A549 (cell line): ENCODE data around the gene ATRX. TPM values are rescaled to one million over a fixed set of nuclear protein-coding genes. Genes with fewer than 3 reads are reported as not detected.

ENCODE experiments used
- ATAC-seq, 2 experiments: fragments of 200-7000 bp in 1 of 2; fragments of >200 bp in 1 of 2; cut with Nextera tagmentation in 1 of 2; cut with Tn5 transposase in 1 of 2; 3 replicates each; pipeline versions ENCODE4 v1.8.0 to v1.9.1; 2018 to 2020; ENCODE audit warnings: mild to moderate bottlenecking in 1 of 2, moderate library complexity in 1 of 2
- CTCF ChIA-PET: fragments of 300-600 bp; sonication (Branson Sonifier 250); formaldehyde crosslinking; extraction: SDS; loops from one replicate; lab custom pipeline; 2021; ENCODE audit warnings: antibody characterized with exemption, inconsistent platforms; lab: Yijun Ruan, JAX
- POLR2A ChIA-PET: fragments of 350-600 bp; formaldehyde crosslinking; extraction: SDS; loops from one replicate; lab custom pipeline; 2021; ENCODE audit warnings: antibody characterized with exemption, inconsistent platforms; lab: Yijun Ruan, JAX
- DNase-seq, 2 experiments: peaks; one replicate each; pipeline versions ENCODE4 v3.0.0 to v3.0.0-alpha.2; 2011 to 2016; ENCODE audit warnings: low read depth in 1 of 2, low spot score in 1 of 2
- FAIRE-seq: peaks from 2 replicates; lab custom pipeline; 2011; peaks lifted over from hg19 to GRCh38; lab: Jason Lieb, UNC
- H3K27ac ChIP-seq, 2 experiments: fragments of >200 bp; sonication (Bioruptor Twin); formaldehyde crosslinking; 3 replicates each; pipeline ENCODE4 v1.5.1; 2016 to 2017
- H3K4me1 ChIP-seq: fragments of >200 bp; sonication (Bioruptor Twin); formaldehyde crosslinking; 3 replicates; pipeline ENCODE4 v1.6.1; 2016
- H3K4me2 ChIP-seq: fragments of >200 bp; sonication (Bioruptor Twin); formaldehyde crosslinking; 3 replicates; pipeline ENCODE4 v1.6.1; 2016
- H3K4me3 ChIP-seq: fragments of >200 bp; sonication (Bioruptor Twin); formaldehyde crosslinking; 3 replicates; pipeline ENCODE4 v1.5.1; 2016
- H3K9me3 ChIP-seq: fragments of >200 bp; sonication (Bioruptor Twin); formaldehyde crosslinking; 3 replicates; pipeline ENCODE4 v1.6.1; 2016
- ATOH8 ChIP-seq: fragments of 250-450 bp; sonication (Bioruptor Pico); IDR thresholded peaks from 2 replicates; pipeline ENCODE4 v1.5.0; 2020; ENCODE audit warnings: low read depth, mild to moderate bottlenecking, moderate library complexity
- BHLHE40 ChIP-seq: IDR thresholded peaks from 2 replicates; pipeline ENCODE4 v1.6.1; 2012; ENCODE audit warnings: low read depth, low read length, inconsistent platforms
- CEBPB ChIP-seq, 2 experiments: fragments of >200 bp in 1 of 2; sonication (Bioruptor Twin) in 1 of 2; formaldehyde crosslinking in 1 of 2; IDR thresholded peaks; 2 replicates each; pipeline ENCODE4 v1.6.1; 2012 to 2016
- CHD4 ChIP-seq: fragments of 200-600 bp; sonication (generic); IDR thresholded peaks from 2 replicates; pipeline ENCODE4 v1.6.1; 2016; ENCODE audit warnings: antibody characterized with exemption, mild to moderate bottlenecking, borderline replicate concordance
- E2F6 ChIP-seq: IDR thresholded peaks from 2 replicates; pipeline ENCODE4 v1.6.1; 2012; ENCODE audit warnings: low read depth, borderline replicate concordance
- EHMT2 ChIP-seq: fragments of 200-600 bp; sonication (generic); IDR thresholded peaks from 2 replicates; pipeline ENCODE4 v1.6.1; 2016; ENCODE audit warnings: antibody characterized with exemption, low read depth, mild to moderate bottlenecking, moderate library complexity
- ELK1 ChIP-seq: fragments of 150-350 bp; IDR thresholded peaks from 2 replicates; pipeline ENCODE4 v1.6.1; 2014; ENCODE audit warnings: low read depth, mild to moderate bottlenecking, low read length
- FOSB ChIP-seq: fragments of 250-450 bp; sonication (Bioruptor Pico); IDR thresholded peaks from 2 replicates; pipeline ENCODE4 v1.5.0; 2020; ENCODE audit warnings: mild to moderate bottlenecking, moderate library complexity
- FOSL2 ChIP-seq, 2 experiments: fragments of 450-650 bp in 1 of 2; fragments of >200 bp in 1 of 2; sonication (Bioruptor Twin) in 1 of 2; formaldehyde crosslinking; IDR thresholded peaks; 2 replicates each; pipeline versions ENCODE4 v1.5.0 to v1.6.1; 2016 to 2020; ENCODE audit warnings: mild to moderate bottlenecking in 1 of 2, moderate library complexity in 1 of 2
- GATA3 ChIP-seq: IDR thresholded peaks from 2 replicates; pipeline ENCODE4 v1.6.1; 2012; ENCODE audit warnings: borderline replicate concordance
- HDAC2 ChIP-seq: fragments of 200-600 bp; sonication (generic); IDR thresholded peaks from 2 replicates; pipeline ENCODE4 v1.6.1; 2016
- HEYL ChIP-seq: fragments of 250-450 bp; sonication (Bioruptor Pico); IDR thresholded peaks from 2 replicates; pipeline ENCODE4 v1.8.0; 2021; ENCODE audit warnings: mild to moderate bottlenecking, moderate library complexity
- HOXB13 ChIP-seq: fragments of 250-450 bp; sonication (Bioruptor Pico); IDR thresholded peaks from 2 replicates; pipeline ENCODE4 v1.5.0; 2020; ENCODE audit warnings: low read depth, mild to moderate bottlenecking, moderate library complexity
- JUN ChIP-seq, 2 experiments: fragments of >200 bp; sonication (Bioruptor Twin); formaldehyde crosslinking; IDR thresholded peaks; 2 replicates in 1 of 2; 3 replicates in 1 of 2; pipeline ENCODE4 v1.6.1; 2016 to 2017
- KDM1A ChIP-seq: fragments of 200-600 bp; sonication (generic); IDR thresholded peaks from 2 replicates; pipeline ENCODE4 v1.6.1; 2016; ENCODE audit warnings: low read depth, mild to moderate bottlenecking
- MAFK ChIP-seq: fragments of 450-650 bp; IDR thresholded peaks from 2 replicates; pipeline ENCODE4 v1.6.1; 2014; ENCODE audit not compliant: partially characterized antibody
- MAZ ChIP-seq: fragments of 150-350 bp; IDR thresholded peaks from 2 replicates; pipeline ENCODE4 v1.6.1; 2014; ENCODE audit warnings: antibody characterized with exemption, low read depth, low read length, borderline replicate concordance
- POLR2A ChIP-seq: IDR thresholded peaks from 2 replicates; pipeline ENCODE4 v1.6.1; 2012; ENCODE audit warnings: mild to moderate bottlenecking, low read length
- RCOR1 ChIP-seq: fragments of 150-350 bp; IDR thresholded peaks from 2 replicates; pipeline ENCODE4 v1.6.1; 2014; ENCODE audit warnings: antibody characterized with exemption, low read length, low read depth
- TP53 ChIP-seq: fragments of 250-450 bp; sonication (Bioruptor Pico); IDR thresholded peaks from 2 replicates; pipeline ENCODE4 v1.5.0; 2021; ENCODE audit warnings: mild to moderate bottlenecking, moderate library complexity
- USF2 ChIP-seq: fragments of 450-650 bp; IDR thresholded peaks from 2 replicates; pipeline ENCODE4 v1.6.1; 2014; ENCODE audit warnings: antibody characterized with exemption
- WGBS: methylation state at CpG from one replicate; pipeline ENCODE4 v1.1.6; 2017; ENCODE audit errors: missing lambda C conversion rate; 5-methylcytosine and 5-hydroxymethylcytosine counted together
- polyA plus RNA-seq, 4 experiments: library from polyadenylated mRNA; depleted of rRNA in 3 of 4; stranded (reverse); fragments of >200 nt; fragmentation: RNase III in 1 of 4; extraction: RNeasy Plus Mini Kit Qiagen cat#74134 plus additional on column Dnase treatment in 1 of 4; gene quantifications; 2 replicates in 3 of 4; 3 replicates in 1 of 4; pipeline ENCODE4 v1.2.3, GENCODE V29; 2011 to 2017

Gene ATRX
- polyA plus RNA-seq, 2 of the 4 experiments (the other 2 are of a cell fraction): 34.7 to 97.1 TPM

GRCh38 chrX:77640702-77641101, 145.3 kb downstream of the ATRX start:
- FAIRE-seq (no peak), DNase-seq (no peak), ATAC-seq (no peak)
- 97% methylated on average over 4 of the region's 4 CpGs for WGBS
- Histone ChIP-seq H3K27ac (no peak overlapping the region), H3K4me1 (no peaks in the 10 kb centered on the region), H3K4me2 (no peak overlapping the region), H3K4me3 (no peak overlapping the region), H3K9me3 (peaks cover 7% of the 10 kb centered on the region; the same call in 2 of the 3 replicates)
- ChIA-PET POLR2A (interaction anchor here (0.5 kb wide), 1 partner anchor 182 kb away, joined by 4 read pairs; no protein-coding TSS in a partner anchor), CTCF (no interaction called here)
- TF ChIP-seq CEBPB (IDR thresholded peaks at IDR 0.05) (no peak), ELK1 (no peak), GATA3 (no peak), FOSB (no peak), HEYL (CRISPR knock-in tag) (no peak), POLR2A (no peak), USF2 (no peak), EHMT2 (no peak), MAZ (no peak), HOXB13 (CRISPR knock-in tag) (no peak), TP53 (CRISPR knock-in tag) (no peak), HDAC2 (no peak), JUN (IDR thresholded peaks at IDR 0.05) (no peak), RCOR1 (no peak), BHLHE40 (no peak), CHD4 (no peak), E2F6 (no peak)

GRCh38 chrX:77639820-77640219, 146.2 kb downstream of the ATRX start:
- no peaks in the 10 kb centered on the region; the same call in 2 of the 3 replicates for H3K9me3 ChIP-seq
- no peak for DNase-seq
- ATAC-seq: no peak
- POLR2A ChIA-PET: no interaction called here
- no peak overlapping the region for H3K4me3 ChIP-seq
- no peak for FAIRE-seq
- no peak for TF ChIP-seq KDM1A
- no peak for TF ChIP-seq FOSL2 (IDR thresholded peaks at IDR 0.05)
- no peak for TF ChIP-seq FOSL2 (CRISPR knock-in tag; IDR thresholded peaks at IDR 0.05)
- TF ChIP-seq ATOH8 (CRISPR knock-in tag): no peak
- H3K27ac ChIP-seq: no peak overlapping the region
- CTCF ChIA-PET: no interaction called here
- no peaks in the 10 kb centered on the region for H3K4me1 ChIP-seq
- H3K4me2 ChIP-seq: no peak overlapping the region
- 100% methylated on average over 1 of the region's 1 CpG for WGBS

GRCh38 chrX:77638397-77638796, 147.6 kb downstream of the ATRX start:
- Histone ChIP-seq H3K4me1 (no peaks in the 10 kb centered on the region), H3K4me3 (no peak overlapping the region), H3K9me3 (no peaks in the 10 kb centered on the region), H3K27ac (no peak overlapping the region), H3K4me2 (no peak overlapping the region)
- ChIA-PET POLR2A (no interaction called here), CTCF (no interaction called here)
- TF ChIP-seq EHMT2 (no peak), MAFK (peak; percentile 71)
- 94% methylated on average over 8 of the region's 8 CpGs for WGBS
- ATAC-seq: no peak
- no peak for DNase-seq
- no peak for FAIRE-seq
